Ramos (cell line): ENCODE results near the gene SLIT3.

Source experiments
- in situ Hi-C: fragments of 300-500 bp; cut with MboI; formaldehyde crosslinking; loops from one replicate; pipeline ENCODE4 v1.14.3; 2022; ENCODE audit warnings: low sequenced_read_pairs; ENCODE audit not compliant: unreplicated experiment

The SLIT3 gene

GRCh38 chr5:168892618-168893186 is 408.2 kb downstream of the SLIT3 start:
- in situ Hi-C loops = no loop called here

DNA sequence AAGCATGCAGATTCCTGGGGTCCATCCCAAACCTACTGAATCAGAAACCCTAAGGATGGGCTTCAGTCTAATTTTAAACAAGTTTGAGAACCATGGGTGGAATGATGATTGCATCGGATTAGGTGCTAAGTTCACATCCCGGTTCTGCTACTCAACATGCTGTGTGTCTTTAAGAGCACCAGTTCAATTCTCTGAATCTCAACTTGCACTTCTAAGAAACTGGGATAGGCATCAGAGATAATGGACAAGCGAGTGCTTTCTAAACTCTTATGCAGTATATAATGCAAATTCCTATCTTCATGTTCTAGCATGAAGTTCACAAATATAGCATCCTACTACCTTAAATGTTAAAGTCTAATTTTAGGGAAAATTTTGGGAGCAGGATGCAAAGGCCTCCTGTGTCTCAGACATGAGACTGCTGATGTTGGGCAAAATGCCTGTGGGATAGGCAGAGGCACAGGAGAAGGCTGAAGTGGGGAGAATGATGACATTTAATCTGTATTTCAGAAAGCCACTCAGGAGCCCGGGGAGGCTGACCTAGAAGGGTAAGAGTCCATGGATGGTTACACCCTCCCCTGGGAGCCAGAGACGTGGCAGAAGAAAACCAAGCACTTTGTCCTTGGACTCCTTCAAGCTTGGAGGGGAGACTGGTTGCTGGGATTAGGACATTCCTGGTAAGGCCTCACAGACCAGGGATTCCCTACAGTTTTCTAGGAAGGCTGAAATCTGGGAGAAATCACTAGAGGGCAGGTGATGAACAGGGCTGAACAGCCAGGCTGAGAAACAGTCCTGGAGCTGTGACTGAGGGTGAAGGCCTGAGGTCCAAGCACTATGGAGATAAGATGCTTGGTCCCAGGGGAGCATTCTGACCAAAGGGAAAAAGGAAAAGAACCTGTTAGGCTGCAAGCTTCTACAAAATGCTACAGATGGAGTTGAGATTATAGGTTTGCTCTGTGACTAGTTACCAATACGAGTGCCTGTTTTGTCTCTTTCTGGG is 409.8 kb downstream of the SLIT3 start:
- in situ Hi-C loops = no loop called here

- in situ Hi-C loops = no loop called here
These were observed 411.9 kb downstream of the SLIT3 start for GRCh38 chr5:168889039-168889438.

DNA sequence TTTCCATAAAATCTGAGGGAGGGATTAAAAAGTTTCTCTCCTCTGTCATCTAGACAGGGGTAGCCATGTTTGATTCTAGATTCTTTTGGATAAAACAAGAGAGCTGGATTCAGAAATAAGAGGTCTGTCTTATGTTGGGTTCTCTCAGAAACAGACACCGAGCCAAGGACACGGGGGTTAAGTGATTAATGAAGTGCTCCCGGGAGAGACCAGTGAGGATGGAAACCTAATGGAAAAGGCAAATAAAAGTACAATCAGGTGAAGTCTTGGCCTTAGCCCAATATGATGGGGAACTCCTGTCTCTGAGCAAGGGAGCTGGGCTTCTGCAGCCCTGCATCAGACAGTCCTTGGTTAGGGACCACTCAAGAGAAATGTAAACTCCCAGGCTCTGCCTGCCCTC is 413.0 kb downstream of the SLIT3 start:
- in situ Hi-C loops = no loop called here

- in situ Hi-C loops = no loop called here
These were observed 414.8 kb downstream of the SLIT3 start for GRCh38 chr5:168886157-168886556.

DNA sequence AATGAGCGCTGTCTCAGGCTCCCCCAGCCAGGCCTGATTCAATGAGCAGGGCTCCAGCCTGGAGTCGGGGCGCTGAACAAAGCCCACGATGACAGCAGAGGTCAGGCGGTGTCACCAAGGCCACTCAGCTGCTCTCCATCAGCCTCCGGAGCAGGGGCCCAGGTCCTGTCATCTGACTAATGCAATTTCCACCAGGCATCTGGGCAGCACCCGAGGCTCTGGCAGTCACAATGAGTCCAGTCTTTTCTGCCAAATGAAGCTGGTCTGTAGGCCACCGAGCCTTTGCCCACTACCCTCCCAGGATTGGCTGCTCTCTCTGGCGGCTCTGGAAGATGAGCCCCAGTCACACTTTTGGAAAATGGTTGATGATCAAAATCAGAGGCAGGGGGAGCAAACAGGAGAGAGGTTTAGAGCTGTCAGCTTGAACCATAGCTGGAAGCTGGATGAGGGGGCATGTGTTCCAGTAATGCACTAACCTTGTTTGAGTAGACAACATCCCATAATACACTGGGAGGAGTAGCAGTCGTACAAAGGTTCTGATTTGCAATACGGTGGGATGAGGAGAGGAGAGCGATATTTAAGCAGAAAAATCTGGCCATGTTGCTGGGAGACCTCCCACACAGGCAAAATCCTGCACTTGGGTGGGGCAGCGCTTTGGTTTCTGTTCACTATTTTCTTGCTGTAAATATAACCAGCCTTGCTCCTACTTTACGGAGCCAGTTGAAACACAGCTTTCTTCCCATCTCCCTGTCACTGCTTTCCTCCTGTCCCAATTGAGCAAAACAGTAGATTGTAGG is 415.4 kb downstream of the SLIT3 start:
- in situ Hi-C loops = no loop called here

- in situ Hi-C loops = no loop called here
These were observed 416.9 kb downstream of the SLIT3 start for GRCh38 chr5:168883991-168884390.

DNA sequence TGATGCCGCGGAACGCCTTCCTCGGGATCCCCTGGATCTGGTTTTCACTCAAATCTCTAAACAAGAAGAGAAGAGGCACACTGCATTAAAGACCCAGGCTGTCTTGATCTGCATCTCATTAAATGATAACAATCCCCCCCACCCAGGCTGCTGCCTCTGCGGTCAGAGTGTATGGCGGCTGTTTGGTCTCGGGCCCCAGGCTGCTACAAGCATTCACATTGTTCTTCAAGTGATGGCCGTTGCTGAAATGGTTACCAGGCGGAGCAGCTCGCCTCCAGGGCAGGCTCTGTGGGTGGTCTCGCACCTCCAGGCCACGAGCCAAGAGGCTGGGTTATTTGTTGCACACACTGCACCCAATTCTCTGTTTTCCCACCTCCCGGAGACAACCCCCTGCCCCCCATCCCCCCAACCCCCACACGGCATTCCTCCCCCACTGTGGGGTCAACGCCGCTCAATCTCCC is 417.6 kb downstream of the SLIT3 start:
- in situ Hi-C loops = no loop called here

- in situ Hi-C loops = no loop called here
These were observed 418.7 kb downstream of the SLIT3 start for GRCh38 chr5:168882283-168882682.

- in situ Hi-C loops = no loop called here
These were observed 419.4 kb downstream of the SLIT3 start for GRCh38 chr5:168881427-168882149.

DNA sequence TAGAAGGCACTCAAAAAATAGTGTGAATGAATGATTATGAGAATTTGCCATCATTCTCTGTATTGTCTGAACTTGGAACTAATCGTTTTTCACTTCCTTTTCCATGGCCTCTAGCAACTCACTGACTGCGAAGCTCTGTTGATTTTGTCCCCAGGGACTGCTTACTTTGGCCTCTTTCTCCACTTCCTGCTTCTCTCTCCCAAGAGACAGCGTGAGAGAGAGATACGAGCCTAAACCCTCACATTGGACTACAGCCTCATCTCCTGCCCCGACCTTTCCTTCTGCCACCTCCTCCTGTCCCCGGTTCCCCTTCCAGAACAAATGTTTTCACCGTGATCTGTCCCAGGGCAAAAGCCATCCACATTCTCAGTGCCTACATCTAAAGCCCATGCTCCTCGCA is 421.0 kb downstream of the SLIT3 start:
- in situ Hi-C loops = no loop called here

DNA sequence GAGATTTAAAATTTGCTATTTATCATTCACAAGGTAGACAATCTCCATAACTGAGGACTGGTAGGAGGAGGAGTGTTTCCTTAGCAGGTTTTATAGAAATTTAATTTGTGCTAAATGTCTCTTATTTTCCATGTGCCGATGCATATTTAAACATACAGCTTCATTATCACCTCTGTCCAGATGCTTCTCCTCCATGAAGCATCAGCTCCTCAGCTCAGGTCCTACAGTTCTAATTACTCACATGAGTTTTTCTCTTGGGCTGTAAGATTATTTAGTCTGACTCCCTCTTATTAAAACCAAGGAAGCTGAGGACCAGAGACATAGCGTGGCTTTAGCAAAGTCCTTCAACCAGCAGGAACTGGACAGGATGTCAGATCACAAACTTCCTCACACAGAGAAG is 421.6 kb downstream of the SLIT3 start:
- in situ Hi-C loops = no loop called here

GRCh38 chr5:168878135-168878745 is 422.7 kb downstream of the SLIT3 start:
- in situ Hi-C loops = no loop called here

DNA sequence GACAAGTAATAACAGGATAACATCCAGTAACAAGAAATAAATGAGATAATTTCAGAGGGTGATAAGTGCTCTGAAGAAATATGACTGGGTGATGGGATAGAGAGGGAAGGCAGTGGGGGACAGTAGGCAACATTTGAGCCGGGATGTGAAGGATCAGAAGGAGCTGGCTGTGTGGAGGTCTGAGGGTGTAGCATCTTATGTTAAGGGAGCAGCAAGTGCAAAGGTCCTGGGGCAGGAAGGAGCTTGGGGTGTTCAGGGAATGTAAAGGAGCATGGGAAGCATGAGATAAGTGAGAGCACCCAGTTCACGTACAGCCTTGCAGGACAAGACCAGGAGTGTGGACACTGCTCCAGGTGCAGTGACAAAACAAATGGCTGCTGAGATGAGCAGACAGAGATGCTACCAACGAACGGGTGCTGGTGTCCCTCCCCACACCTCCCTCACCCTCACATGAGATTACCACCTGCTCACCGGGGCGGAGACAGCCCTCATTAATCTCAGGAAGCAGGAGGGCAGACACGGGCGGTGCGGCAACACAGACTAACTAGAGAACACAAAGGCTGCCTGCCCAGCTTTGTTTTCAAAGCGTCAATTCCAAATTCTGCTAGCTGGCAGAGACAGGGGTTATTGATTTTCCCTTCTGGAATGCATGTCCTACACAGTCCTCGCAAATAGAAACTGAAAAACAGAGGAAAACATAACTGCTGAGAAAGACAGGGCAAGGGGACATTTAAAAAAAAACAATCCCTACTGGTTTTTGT is 423.6 kb downstream of the SLIT3 start:
- in situ Hi-C loops = no loop called here

DNA sequence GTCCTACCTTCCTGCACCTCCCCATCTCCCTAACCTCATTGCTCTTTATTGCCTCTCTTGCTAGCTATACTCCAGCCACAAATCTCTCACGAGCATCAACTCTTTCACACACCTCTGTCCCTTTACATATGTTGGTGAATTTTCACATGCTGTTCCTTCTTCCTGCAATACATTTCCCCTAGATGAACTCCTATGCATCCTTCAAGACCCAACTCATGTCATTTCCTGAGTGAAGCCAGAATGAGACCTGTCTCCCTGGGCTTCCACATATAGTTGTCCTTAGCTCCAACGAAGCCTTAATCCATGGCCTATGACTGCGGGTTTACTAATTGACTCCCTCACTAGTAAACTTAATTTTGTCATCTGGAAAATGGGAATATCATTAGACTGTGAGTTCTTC is 424.5 kb downstream of the SLIT3 start:
- in situ Hi-C loops = no loop called here

DNA sequence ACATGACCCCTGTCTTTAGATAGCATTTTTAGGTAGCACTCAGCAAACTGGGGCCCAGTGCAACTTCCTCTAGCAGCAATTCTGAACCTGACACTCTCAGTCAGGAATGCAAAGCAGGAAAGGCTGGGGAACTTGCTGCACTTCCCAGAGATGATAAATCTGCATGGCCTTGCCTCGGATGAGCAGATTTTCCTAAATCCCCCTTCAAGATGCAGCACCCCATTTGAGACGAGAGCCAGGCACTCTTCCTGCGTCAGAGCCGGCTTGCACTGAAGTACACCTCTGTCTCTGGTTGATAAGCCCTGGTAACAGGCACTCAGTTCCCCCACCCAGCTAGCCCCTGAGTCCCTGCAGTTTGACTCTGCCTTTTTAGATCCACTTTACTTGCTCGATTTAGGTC is 425.1 kb downstream of the SLIT3 start:
- in situ Hi-C loops = no loop called here

DNA sequence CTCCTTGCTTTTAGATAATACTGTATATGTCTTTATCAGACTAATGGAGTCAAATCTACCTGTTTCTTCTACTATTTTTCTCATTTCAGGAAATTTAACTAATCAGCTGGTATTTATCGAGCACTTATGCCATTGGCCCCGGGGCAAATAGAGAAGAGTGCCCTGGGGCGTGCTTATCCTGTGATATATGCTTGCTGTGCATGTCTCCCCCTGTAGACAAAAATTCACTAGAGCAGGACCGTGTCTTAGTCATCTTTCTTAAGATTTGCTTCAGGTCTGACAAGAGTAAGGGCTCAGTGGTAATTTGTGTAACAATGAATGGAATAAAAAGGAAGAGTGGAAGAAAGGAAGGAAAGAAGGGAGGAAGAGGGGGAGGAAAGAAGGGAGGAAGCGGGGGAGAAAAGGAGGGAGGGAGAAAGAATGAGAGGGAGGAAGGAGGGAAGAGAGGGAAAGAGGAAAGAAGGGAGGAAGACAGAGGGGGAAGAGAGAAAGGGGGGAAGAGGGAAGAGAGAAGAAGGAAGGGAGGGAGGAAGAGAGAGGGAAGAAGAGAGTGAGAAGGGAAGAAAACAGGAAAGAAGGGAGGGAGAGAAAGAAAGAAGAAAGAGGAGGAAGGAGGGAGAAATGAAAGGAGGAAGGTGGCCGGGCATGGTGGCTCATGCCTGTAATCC is 426.1 kb downstream of the SLIT3 start:
- in situ Hi-C loops = no loop called here

- in situ Hi-C loops = no loop called here
These were observed 428.7 kb downstream of the SLIT3 start for GRCh38 chr5:168872246-168872645.

DNA sequence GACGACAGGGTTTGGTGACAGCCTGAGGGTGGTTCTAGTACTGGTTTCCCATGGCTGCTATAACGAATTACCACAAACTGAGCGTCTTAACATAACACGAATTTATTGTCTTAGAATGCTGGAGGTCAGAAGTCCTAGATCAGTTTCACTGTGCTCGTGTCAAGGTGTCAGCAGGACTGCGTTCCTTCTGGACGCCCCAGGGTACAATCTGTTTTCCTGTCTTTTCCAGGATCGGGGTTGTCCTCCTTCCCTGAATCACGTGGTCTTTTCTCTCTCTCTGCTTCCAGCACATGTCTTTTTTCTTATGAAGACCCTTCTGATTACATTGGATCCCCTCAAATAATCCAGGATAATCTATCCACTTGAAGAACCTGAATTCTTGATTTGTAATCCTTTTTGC is 430.0 kb downstream of the SLIT3 start:
- in situ Hi-C loops = no loop called here
